KMS-11 (cell line): Measurements from ENCODE around the gene KIFC3.

Experiments used
- H2AFZ ChIP-seq: fragments of 200-600 bp; sonication (generic); 2 replicates; pipeline ENCODE4 v1.6.1; 2016; ENCODE audit warnings: antibody characterized with exemption, mixed run types, low read depth
- H3K27ac ChIP-seq: fragments of 200-600 bp; sonication (generic); 2 replicates; pipeline ENCODE4 v1.6.1; 2016; ENCODE audit warnings: mild to moderate bottlenecking, mixed run types
- H3K27me3 ChIP-seq: fragments of 200-600 bp; sonication (generic); 2 replicates; pipeline ENCODE4 v1.6.1; 2017; ENCODE audit warnings: mild to moderate bottlenecking, low read depth, mixed run types, moderate library complexity; ENCODE audit not compliant: insufficient read depth
- H3K36me3 ChIP-seq: fragments of 200-600 bp; sonication (generic); 2 replicates; pipeline ENCODE4 v1.6.1; 2017; ENCODE audit warnings: mild to moderate bottlenecking, mixed run types; ENCODE audit not compliant: insufficient read depth
- H3K4me1 ChIP-seq: fragments of 200-600 bp; sonication (generic); 2 replicates; pipeline ENCODE4 v1.6.1; 2016; ENCODE audit warnings: mild to moderate bottlenecking, low read depth, mixed run types; ENCODE audit not compliant: poor library complexity, severe bottlenecking
- H3K4me2 ChIP-seq: fragments of 200-600 bp; sonication (generic); 2 replicates; pipeline ENCODE4 v1.7.0; 2016; ENCODE audit warnings: mild to moderate bottlenecking, mixed run types
- H3K4me3 ChIP-seq: fragments of 200-600 bp; sonication (generic); IDR thresholded peaks from 2 replicates; pipeline ENCODE4 v1.6.1; 2017; ENCODE audit warnings: low read depth, low read length, mixed read lengths; ENCODE audit not compliant: insufficient read depth
- H3K79me2 ChIP-seq: fragments of 200-600 bp; sonication (generic); 2 replicates; pipeline ENCODE4 v1.6.1; 2016; ENCODE audit warnings: low read depth, mixed run types; ENCODE audit not compliant: insufficient read depth
- H3K9ac ChIP-seq: fragments of 200-600 bp; sonication (generic); 2 replicates; pipeline ENCODE4 v1.6.1; 2016; ENCODE audit warnings: mild to moderate bottlenecking, mixed run types
- H4K20me1 ChIP-seq: fragments of 200-600 bp; sonication (generic); 2 replicates; pipeline ENCODE4 v1.6.1; 2016; ENCODE audit warnings: mild to moderate bottlenecking, mixed run types; ENCODE audit not compliant: insufficient read depth
- TF ChIP-seq, protein P1 (sequence below): fragments of 200-600 bp; sonication (generic); conservative IDR thresholded peaks from 2 replicates; pipeline ENCODE4 v1.6.1; 2017; ENCODE audit warnings: low read depth, mild to moderate bottlenecking, antibody characterized with exemption, low read length, moderate library complexity, mixed read lengths

Gene KIFC3

GRCh38 chr16:57743458-57743857 is 58.8 kb downstream of the KIFC3 start:
- no peak overlapping the region for H3K27ac ChIP-seq
- no peaks in the 10 kb centered on the region for H3K79me2 ChIP-seq
- no peak overlapping the region for H3K4me2 ChIP-seq
- H2AFZ ChIP-seq: no peak overlapping the region
- no peak overlapping the region for H3K9ac ChIP-seq
- H3K36me3 ChIP-seq: no peaks in the 10 kb centered on the region
- TF ChIP-seq, protein P1, sequence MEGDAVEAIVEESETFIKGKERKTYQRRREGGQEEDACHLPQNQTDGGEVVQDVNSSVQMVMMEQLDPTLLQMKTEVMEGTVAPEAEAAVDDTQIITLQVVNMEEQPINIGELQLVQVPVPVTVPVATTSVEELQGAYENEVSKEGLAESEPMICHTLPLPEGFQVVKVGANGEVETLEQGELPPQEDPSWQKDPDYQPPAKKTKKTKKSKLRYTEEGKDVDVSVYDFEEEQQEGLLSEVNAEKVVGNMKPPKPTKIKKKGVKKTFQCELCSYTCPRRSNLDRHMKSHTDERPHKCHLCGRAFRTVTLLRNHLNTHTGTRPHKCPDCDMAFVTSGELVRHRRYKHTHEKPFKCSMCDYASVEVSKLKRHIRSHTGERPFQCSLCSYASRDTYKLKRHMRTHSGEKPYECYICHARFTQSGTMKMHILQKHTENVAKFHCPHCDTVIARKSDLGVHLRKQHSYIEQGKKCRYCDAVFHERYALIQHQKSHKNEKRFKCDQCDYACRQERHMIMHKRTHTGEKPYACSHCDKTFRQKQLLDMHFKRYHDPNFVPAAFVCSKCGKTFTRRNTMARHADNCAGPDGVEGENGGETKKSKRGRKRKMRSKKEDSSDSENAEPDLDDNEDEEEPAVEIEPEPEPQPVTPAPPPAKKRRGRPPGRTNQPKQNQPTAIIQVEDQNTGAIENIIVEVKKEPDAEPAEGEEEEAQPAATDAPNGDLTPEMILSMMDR: no peak
- H4K20me1 ChIP-seq: no peaks in the 10 kb centered on the region
- H3K27me3 ChIP-seq: no peaks in the 10 kb centered on the region
- no peak overlapping the region for H3K4me3 ChIP-seq
- H3K4me1 ChIP-seq: no peaks in the 10 kb centered on the region

DNA sequence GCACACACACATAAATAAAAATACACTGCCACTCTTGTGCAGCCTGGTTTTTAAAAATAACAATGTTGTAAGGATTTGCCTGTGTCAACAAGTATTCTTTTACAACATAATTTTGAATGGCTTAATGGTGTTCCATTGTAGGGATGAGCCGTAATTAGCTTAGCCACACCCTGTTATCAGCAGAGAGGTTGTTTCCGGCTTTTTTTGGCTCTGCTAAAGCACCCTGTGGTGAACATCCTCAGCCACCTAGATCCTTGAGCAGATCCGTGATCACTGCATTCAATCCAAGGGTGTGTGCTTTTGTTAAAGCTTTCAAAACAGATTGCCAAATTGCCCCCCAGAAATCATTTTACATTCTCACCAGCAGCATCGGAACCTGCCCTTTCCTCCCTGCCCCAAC is 59.7 kb downstream of the KIFC3 start:
- Histone ChIP-seq H4K20me1 (no peaks in the 10 kb centered on the region), H3K27me3 (no peaks in the 10 kb centered on the region), H3K79me2 (no peaks in the 10 kb centered on the region), H3K4me1 (no peaks in the 10 kb centered on the region), H3K36me3 (no peaks in the 10 kb centered on the region), H3K27ac (no peak overlapping the region), H3K4me2 (no peak overlapping the region), H3K9ac (no peak overlapping the region), H2AFZ (no peak overlapping the region), H3K4me3 (no peak overlapping the region)
- TF ChIP-seq, protein P1: no peak

DNA sequence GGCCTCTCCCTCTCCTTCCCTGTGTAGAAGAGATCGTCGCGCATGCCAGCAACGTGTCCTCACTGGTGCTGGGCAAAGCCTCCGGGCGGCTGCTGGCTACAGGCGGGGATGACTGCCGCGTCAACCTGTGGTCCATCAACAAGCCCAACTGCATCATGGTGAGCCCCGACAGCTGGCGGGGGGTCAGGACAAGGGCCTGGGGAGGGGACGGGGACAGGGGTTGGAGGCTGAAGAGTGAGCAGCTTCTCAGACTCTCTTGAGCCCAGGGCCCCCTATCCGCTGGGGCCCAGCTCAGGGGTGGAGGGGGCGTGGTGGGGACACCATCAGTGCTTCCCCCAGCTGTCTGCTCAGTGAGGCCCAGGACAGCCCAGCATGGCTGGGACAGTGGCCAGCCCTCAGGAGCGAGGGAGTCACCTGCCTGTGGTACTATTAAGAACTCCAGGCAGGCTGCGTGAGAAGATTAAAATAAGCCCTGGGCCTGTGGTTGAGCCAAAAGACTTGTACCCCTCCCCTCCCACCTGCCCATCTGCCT is 60.6 kb downstream of the KIFC3 start:
- H4K20me1 ChIP-seq: no peaks in the 10 kb centered on the region
- H3K4me3 ChIP-seq: no peak overlapping the region
- no peak overlapping the region for H3K9ac ChIP-seq
- no peaks in the 10 kb centered on the region for H3K79me2 ChIP-seq
- H3K4me2 ChIP-seq: no peak overlapping the region
- no peak overlapping the region for H3K27ac ChIP-seq
- H3K27me3 ChIP-seq: no peaks in the 10 kb centered on the region
- peaks cover 7% of the 10 kb centered on the region for H3K4me1 ChIP-seq
- TF ChIP-seq, protein P1: no peak
- no peak overlapping the region for H2AFZ ChIP-seq
- H3K36me3 ChIP-seq: no peaks in the 10 kb centered on the region

GRCh38 chr16:57740423-57741071 is 61.7 kb downstream of the KIFC3 start:
- Histone ChIP-seq H3K4me1 (peaks cover 9% of the 10 kb centered on the region), H3K36me3 (no peaks in the 10 kb centered on the region), H3K4me3 (no peak overlapping the region), H2AFZ (no peak overlapping the region), H3K27me3 (no peaks in the 10 kb centered on the region), H3K79me2 (no peaks in the 10 kb centered on the region), H4K20me1 (no peaks in the 10 kb centered on the region), H3K27ac (no peak overlapping the region), H3K4me2 (no peak overlapping the region), H3K9ac (no peak overlapping the region)
- TF ChIP-seq, protein P1: no peak
